ENCODE measurements around the gene SYT12.

DNA sequence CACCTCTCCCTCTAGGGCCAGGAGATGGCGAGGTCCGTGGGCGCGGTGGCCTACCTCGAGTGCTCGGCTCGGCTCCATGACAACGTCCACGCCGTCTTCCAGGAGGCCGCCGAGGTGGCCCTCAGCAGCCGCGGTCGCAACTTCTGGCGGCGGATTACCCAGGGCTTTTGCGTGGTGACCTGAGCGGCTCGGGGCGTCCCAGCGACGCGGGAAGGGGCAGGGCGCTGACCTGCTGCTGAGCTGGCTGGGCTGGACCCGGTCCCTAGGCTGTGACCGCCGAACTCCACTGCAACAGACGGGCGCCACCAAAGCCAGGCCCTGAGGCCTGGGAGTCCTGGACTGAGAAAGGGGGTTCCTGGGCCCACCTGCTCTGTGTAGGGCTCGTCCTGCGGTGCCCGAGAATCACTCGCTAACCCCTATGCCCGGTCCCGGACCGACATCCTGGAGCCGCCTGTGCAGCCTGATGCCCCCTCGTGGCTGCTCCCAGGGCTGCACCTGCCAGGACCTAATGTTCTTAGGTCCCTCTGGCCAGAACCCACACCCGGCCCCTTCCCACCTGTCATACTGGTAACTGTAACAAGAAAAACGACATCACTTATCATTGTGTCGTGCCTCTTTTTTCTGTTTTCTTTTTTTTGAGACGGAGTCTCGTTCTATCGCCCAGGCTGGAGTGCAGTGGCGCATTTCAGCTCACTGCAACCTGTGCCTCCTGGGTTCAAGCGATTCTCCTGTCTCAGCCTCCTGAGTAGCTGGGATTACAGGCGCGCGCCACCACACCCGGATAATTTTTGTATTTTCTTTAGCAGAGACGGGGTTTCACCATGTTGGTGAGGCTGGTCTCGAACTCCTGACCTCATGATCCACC is 48.7 kb downstream of the SYT12 start:
- TF ChIP-seq, protein P1, sequence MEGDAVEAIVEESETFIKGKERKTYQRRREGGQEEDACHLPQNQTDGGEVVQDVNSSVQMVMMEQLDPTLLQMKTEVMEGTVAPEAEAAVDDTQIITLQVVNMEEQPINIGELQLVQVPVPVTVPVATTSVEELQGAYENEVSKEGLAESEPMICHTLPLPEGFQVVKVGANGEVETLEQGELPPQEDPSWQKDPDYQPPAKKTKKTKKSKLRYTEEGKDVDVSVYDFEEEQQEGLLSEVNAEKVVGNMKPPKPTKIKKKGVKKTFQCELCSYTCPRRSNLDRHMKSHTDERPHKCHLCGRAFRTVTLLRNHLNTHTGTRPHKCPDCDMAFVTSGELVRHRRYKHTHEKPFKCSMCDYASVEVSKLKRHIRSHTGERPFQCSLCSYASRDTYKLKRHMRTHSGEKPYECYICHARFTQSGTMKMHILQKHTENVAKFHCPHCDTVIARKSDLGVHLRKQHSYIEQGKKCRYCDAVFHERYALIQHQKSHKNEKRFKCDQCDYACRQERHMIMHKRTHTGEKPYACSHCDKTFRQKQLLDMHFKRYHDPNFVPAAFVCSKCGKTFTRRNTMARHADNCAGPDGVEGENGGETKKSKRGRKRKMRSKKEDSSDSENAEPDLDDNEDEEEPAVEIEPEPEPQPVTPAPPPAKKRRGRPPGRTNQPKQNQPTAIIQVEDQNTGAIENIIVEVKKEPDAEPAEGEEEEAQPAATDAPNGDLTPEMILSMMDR (conservative IDR thresholded peaks at IDR 0.05; ENCODE audit: low read length): peak; percentile 80
- no peak for TF ChIP-seq EZH2phosphoT487 (IDR thresholded peaks at IDR 0.05; ENCODE audit: borderline replicate concordance, low read depth, low read length)

Data from OCI-LY7 (cell line).